ENCODE data around the gene HOXA3. TPM values are rescaled to one million over a fixed set of nuclear protein-coding genes. Genes with fewer than 3 reads are reported as not detected.

HOXA3 gene
- polyA plus RNA-seq, 1 donor (not counting 4 experiments of a cell fraction or from before 2014, with no cell fraction given) = 0.58 TPM

- no peaks in the 10 kb centered on the region for H3K9me1 ChIP-seq (ENCODE audit: control insufficient read depth, extremely low read depth, insufficient read depth, low read length)
- H2AFZ ChIP-seq (ENCODE audit: control insufficient read depth, low read length) = no peak overlapping the region
- H3K79me2 ChIP-seq (ENCODE audit: control insufficient read depth, insufficient read depth, low read length) = no peaks in the 10 kb centered on the region
- H3K4me1 ChIP-seq (ENCODE audit: control insufficient read depth, extremely low read depth, insufficient read depth, low read length) = peaks cover 13% of the 10 kb centered on the region
- H3K4me3 ChIP-seq (ENCODE audit: control insufficient read depth in 2 of 3, extremely low read depth in 1 of 3, insufficient read depth in 2 of 3, low read depth in 1 of 3, low read length in 3 of 3) = no peak overlapping the region
- no peak overlapping the region for H3K27ac ChIP-seq (ENCODE audit: control insufficient read depth, insufficient read depth, low read length)
- no peak overlapping the region for H3K9ac ChIP-seq (ENCODE audit: control insufficient read depth, extremely low read depth, insufficient read depth, low read length)
- dilution Hi-C loops (cut with MboI; ENCODE audit: extremely low pct_ligation_motif_present, low sequenced_read_pairs) = no loop called here
- no peak overlapping the region for H3K4me2 ChIP-seq (ENCODE audit: control insufficient read depth, extremely low read depth, insufficient read depth, low read depth, low read length)
- no peaks in the 10 kb centered on the region for H4K20me1 ChIP-seq (ENCODE audit: control insufficient read depth, extremely low read depth, insufficient read depth, low read length)
- H3K9me3 ChIP-seq (ENCODE audit: control insufficient read depth, low read depth, low read length) = no peaks in the 10 kb centered on the region
- TF ChIP-seq EZH2 (IDR thresholded peaks at IDR 0.05; ENCODE audit: low read length) (no peak), CTCF (optimal IDR thresholded peaks at IDR 0.05 in 1 of 3, IDR thresholded peaks at IDR 0.05 in 1 of 3, conservative IDR thresholded peaks at IDR 0.05 in 1 of 3; ENCODE audit: extremely low read depth in 1 of 3, insufficient read depth in 2 of 3, low read length in 3 of 3) (no peak)
- FAIRE-seq (no peak), DNase-seq (ENCODE audit: low read depth, low spot score) (no peak)
- H3K36me3 ChIP-seq (ENCODE audit: control insufficient read depth in 2 of 2, extremely low read depth in 1 of 2, insufficient read depth in 2 of 2, low read length in 2 of 2) = no peaks in the 10 kb centered on the region
- peaks cover 50% of the 10 kb centered on the region for H3K27me3 ChIP-seq (ENCODE audit: control insufficient read depth, extremely low read depth, insufficient read depth, low read length)
These were observed 30.0 kb upstream of the HOXA3 start for GRCh38 chr7:27182285-27182841.

- DNase-seq (ENCODE audit: low read depth, low spot score) (no peak), FAIRE-seq (no peak)
- H3K9ac ChIP-seq (ENCODE audit: control insufficient read depth, extremely low read depth, insufficient read depth, low read length) = no peak overlapping the region
- TF ChIP-seq CTCF (optimal IDR thresholded peaks at IDR 0.05 in 1 of 3, IDR thresholded peaks at IDR 0.05 in 1 of 3, conservative IDR thresholded peaks at IDR 0.05 in 1 of 3; ENCODE audit: extremely low read depth in 1 of 3, insufficient read depth in 2 of 3, low read length in 3 of 3) = no peak
- H3K9me1 ChIP-seq (ENCODE audit: control insufficient read depth, extremely low read depth, insufficient read depth, low read length) = no peaks in the 10 kb centered on the region
- no peak overlapping the region for H3K27ac ChIP-seq (ENCODE audit: control insufficient read depth, insufficient read depth, low read length)
- no peaks in the 10 kb centered on the region for H3K79me2 ChIP-seq (ENCODE audit: control insufficient read depth, insufficient read depth, low read length)
- H3K4me2 ChIP-seq (ENCODE audit: control insufficient read depth, extremely low read depth, insufficient read depth, low read depth, low read length) = no peak overlapping the region
- dilution Hi-C loops (cut with MboI; ENCODE audit: extremely low pct_ligation_motif_present, low sequenced_read_pairs) = no loop called here
- H3K27me3 ChIP-seq (ENCODE audit: control insufficient read depth, extremely low read depth, insufficient read depth, low read length) = peaks cover 46% of the 10 kb centered on the region
- no peaks in the 10 kb centered on the region for H4K20me1 ChIP-seq (ENCODE audit: control insufficient read depth, extremely low read depth, insufficient read depth, low read length)
- no peaks in the 10 kb centered on the region for H3K36me3 ChIP-seq (ENCODE audit: control insufficient read depth in 2 of 2, extremely low read depth in 1 of 2, insufficient read depth in 2 of 2, low read length in 2 of 2)
- H3K4me3 ChIP-seq (ENCODE audit: control insufficient read depth in 2 of 3, extremely low read depth in 1 of 3, insufficient read depth in 2 of 3, low read depth in 1 of 3, low read length in 3 of 3) = no peak overlapping the region
- no peaks in the 10 kb centered on the region for H3K9me3 ChIP-seq (ENCODE audit: control insufficient read depth, low read depth, low read length)
- H2AFZ ChIP-seq (ENCODE audit: control insufficient read depth, low read length) = no peak overlapping the region
- peaks cover 13% of the 10 kb centered on the region for H3K4me1 ChIP-seq (ENCODE audit: control insufficient read depth, extremely low read depth, insufficient read depth, low read length)
These were observed 29.5 kb upstream of the HOXA3 start for GRCh38 chr7:27181795-27182275.

All from keratinocyte (primary cell).